ENCODE measurements around the gene MID1. TPM values are rescaled to one million over a fixed set of nuclear protein-coding genes. Genes with fewer than 3 reads are reported as not detected.

The MID1 gene
- total RNA-seq, 2 experiments from 2014 or later: 0.95 to 1.2 TPM

- DNase-seq: no peak
- Mint-ChIP-seq H3K36me3 (ENCODE audit: low read depth) (no peaks in the 10 kb centered on the region), H3K4me3 (no peak overlapping the region), H3K9me3 (no peaks in the 10 kb centered on the region), H3K4me1 (ENCODE audit: low read depth) (no peaks in the 10 kb centered on the region), H3K27ac (no peak overlapping the region), H3K27me3 (ENCODE audit: low read depth) (no peaks in the 10 kb centered on the region)
- CTCF ChIA-PET: no interaction called here
- intact Hi-C loops (cut with micrococcal nuclease): no loop called here
Measured at GRCh38 chrX:10415306-10416001, 204.9 kb downstream of the MID1 start.

- no peaks in the 10 kb centered on the region for H3K4me1 Mint-ChIP-seq (ENCODE audit: low read depth)
- intact Hi-C loops (cut with micrococcal nuclease): no loop called here
- H3K36me3 Mint-ChIP-seq (ENCODE audit: low read depth): no peaks in the 10 kb centered on the region
- DNase-seq: no peak
- no peak overlapping the region for H3K27ac Mint-ChIP-seq
- H3K4me3 Mint-ChIP-seq: no peak overlapping the region
- H3K27me3 Mint-ChIP-seq (ENCODE audit: low read depth): no peaks in the 10 kb centered on the region
- CTCF ChIA-PET: no interaction called here
- no peaks in the 10 kb centered on the region for H3K9me3 Mint-ChIP-seq
Measured at GRCh38 chrX:10414862-10415261, 205.5 kb downstream of the MID1 start.

DNA sequence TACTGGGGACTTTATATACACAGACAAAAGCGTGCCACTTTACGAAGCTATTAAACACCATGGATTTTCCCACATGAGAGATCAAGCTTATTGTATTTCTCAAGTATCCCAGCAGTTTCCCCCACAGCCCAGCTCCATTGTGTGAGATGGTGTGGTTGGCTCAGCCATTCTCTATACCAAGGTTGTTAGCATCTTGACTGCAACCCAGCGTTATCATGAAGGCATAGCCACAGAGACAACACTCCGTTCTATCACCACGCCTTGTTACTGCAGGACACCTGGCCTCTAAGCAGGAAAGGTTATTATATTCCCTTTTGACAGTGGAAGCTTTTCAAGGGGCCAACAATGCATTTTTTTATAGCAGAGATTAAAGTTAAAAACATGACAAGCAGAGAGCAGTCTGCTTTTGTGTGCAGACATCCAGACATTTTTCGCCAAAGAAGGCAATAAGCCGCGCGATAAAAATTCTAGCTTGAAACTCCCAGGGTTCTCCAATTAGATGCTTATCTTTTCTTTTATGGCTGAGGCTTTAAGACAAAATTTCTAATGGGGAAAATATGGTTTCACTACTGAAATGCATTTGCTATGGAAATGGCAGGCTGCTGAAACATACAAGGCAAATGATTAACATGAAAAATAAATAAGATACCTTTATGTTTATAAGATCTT is 206.1 kb downstream of the MID1 start:
- no peak for DNase-seq
- no peaks in the 10 kb centered on the region for H3K4me1 Mint-ChIP-seq (ENCODE audit: low read depth)
- H3K27ac Mint-ChIP-seq: no peak overlapping the region
- no peaks in the 10 kb centered on the region for H3K36me3 Mint-ChIP-seq (ENCODE audit: low read depth)
- H3K27me3 Mint-ChIP-seq (ENCODE audit: low read depth): no peaks in the 10 kb centered on the region
- intact Hi-C loops (cut with micrococcal nuclease): no loop called here
- CTCF ChIA-PET: no interaction called here
- H3K9me3 Mint-ChIP-seq: no peaks in the 10 kb centered on the region
- H3K4me3 Mint-ChIP-seq: no peak overlapping the region

DNA sequence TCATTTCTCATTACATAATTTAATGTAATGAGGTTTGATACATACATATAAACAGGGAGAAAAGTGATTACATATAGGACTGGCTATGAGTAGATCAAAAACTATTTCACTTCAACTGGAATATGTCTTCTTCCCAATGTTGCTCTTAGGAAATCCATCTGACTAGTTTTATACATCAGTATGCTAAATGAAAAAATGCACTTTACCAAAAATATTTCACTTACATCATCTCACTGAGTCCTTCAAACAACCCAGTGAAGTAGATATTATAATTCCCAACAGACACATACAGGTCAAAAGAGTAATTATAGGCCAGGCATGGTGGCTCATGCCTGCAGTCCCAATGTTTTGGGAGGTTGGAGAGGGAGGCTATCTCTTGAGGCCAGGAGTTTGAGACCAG is 215.9 kb downstream of the MID1 start:
- CTCF ChIA-PET: no interaction called here
- intact Hi-C loops (cut with micrococcal nuclease): no loop called here

GRCh38 chrX:10401239-10401638 is 219.1 kb downstream of the MID1 start:
- Mint-ChIP-seq H3K27ac (no peak overlapping the region), H3K9me3 (no peaks in the 10 kb centered on the region), H3K36me3 (ENCODE audit: low read depth) (no peaks in the 10 kb centered on the region), H3K4me3 (no peak overlapping the region), H3K4me1 (ENCODE audit: low read depth) (no peaks in the 10 kb centered on the region), H3K27me3 (ENCODE audit: low read depth) (no peaks in the 10 kb centered on the region)
- intact Hi-C loops (cut with micrococcal nuclease): no loop called here
- CTCF ChIA-PET: no interaction called here
- no peak for DNase-seq

More for the DNA sequence above, 215.9 kb downstream of the MID1 start:
- Mint-ChIP-seq H3K4me1 (ENCODE audit: low read depth) (no peaks in the 10 kb centered on the region), H3K27me3 (ENCODE audit: low read depth) (no peaks in the 10 kb centered on the region), H3K27ac (no peak overlapping the region), H3K36me3 (ENCODE audit: low read depth) (no peaks in the 10 kb centered on the region), H3K4me3 (no peak overlapping the region), H3K9me3 (no peaks in the 10 kb centered on the region)
- no peak for DNase-seq

DNA sequence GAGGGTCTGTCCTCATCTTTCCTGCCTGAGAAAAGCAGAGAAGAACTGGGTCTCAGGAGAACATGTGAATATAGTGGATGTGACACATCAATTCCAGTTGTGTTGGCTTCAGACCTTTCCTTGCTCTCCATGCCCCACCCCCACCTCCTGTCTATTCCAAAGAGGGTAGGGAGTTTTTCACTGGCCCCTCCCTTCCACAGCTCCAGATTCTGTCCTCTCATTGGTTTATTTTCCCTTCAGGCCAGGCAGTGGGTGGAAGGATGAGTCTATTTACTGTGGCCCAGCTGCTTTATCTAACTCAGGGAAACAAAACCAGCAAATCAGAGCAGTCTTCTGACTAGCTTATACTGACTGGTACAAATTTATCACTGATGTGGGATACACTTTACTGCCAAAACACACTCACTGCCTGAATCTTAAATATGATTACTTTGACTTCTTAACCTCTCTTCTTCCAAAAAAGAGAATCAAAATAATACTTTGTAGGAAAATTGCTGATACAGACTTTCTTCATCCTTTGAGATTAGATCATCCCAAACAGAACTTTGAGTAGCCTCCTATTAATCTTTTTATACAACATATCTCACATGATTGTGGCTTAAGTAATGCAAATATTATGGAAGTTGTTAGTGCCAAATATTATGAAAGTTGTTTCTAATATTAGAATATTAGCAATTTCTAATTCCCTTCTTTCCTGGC is 221.2 kb downstream of the MID1 start:
- Mint-ChIP-seq H3K36me3 (ENCODE audit: low read depth) (no peaks in the 10 kb centered on the region), H3K27me3 (ENCODE audit: low read depth) (no peaks in the 10 kb centered on the region), H3K27ac (no peak overlapping the region), H3K4me3 (no peak overlapping the region), H3K9me3 (peaks cover 2% of the 10 kb centered on the region), H3K4me1 (ENCODE audit: low read depth) (no peaks in the 10 kb centered on the region)
- DNase-seq: no peak
- CTCF ChIA-PET: no interaction called here
- intact Hi-C loops (cut with micrococcal nuclease): no loop called here

GRCh38 chrX:10398215-10398614 is 222.2 kb downstream of the MID1 start:
- intact Hi-C loops (cut with micrococcal nuclease): no loop called here
- DNase-seq: no peak
- no peak overlapping the region for H3K4me3 Mint-ChIP-seq
- H3K27ac Mint-ChIP-seq: no peak overlapping the region
- peaks cover 2% of the 10 kb centered on the region for H3K9me3 Mint-ChIP-seq
- CTCF ChIA-PET: no interaction called here
- no peaks in the 10 kb centered on the region for H3K36me3 Mint-ChIP-seq (ENCODE audit: low read depth)
- H3K4me1 Mint-ChIP-seq (ENCODE audit: low read depth): no peaks in the 10 kb centered on the region
- H3K27me3 Mint-ChIP-seq (ENCODE audit: low read depth): no peaks in the 10 kb centered on the region

DNA sequence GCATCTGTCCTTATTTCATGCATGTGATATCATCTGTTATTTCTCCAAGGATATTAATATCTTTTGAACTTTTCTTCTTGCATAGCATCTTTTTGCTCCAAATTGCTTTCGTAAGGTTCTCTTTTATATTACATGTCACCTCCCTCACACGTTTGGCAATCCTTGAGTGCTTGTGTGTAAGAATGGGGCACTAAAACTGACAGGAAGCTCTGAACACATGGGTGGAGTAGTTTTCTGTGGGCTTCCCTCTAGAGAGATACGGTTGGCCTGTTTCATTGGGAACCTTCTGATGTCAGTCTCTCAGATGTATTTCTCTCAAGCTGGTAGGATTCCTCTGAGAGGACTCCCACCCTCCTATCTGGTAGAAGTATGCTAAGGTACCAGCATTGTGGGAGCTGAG is 223.0 kb downstream of the MID1 start:
- H3K4me1 Mint-ChIP-seq (ENCODE audit: low read depth): no peaks in the 10 kb centered on the region
- intact Hi-C loops (cut with micrococcal nuclease): no loop called here
- H3K27me3 Mint-ChIP-seq (ENCODE audit: low read depth): no peaks in the 10 kb centered on the region
- peaks cover 2% of the 10 kb centered on the region for H3K9me3 Mint-ChIP-seq
- DNase-seq: no peak
- no peaks in the 10 kb centered on the region for H3K36me3 Mint-ChIP-seq (ENCODE audit: low read depth)
- H3K4me3 Mint-ChIP-seq: no peak overlapping the region
- no peak overlapping the region for H3K27ac Mint-ChIP-seq
- CTCF ChIA-PET: no interaction called here

DNA sequence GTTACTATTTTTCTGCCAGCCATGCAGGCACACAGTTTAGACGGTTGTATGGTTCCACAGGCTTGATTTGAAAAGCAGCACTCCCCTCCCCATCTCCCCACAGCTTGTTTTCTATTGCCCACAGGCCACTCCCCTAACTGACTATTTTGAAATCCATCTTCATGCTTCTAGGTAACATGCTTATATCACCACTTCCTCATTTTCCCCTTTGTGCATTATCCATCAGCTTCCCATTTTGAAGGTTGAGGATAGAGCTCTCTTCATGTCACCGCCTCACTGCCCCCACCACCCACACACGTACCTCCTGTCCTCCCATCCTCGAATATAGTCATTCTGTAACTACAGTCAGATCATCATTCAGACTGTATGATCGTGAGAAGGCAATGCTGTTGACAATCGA is 224.7 kb downstream of the MID1 start:
- DNase-seq: no peak
- Mint-ChIP-seq H3K9me3 (peaks cover 2% of the 10 kb centered on the region), H3K27ac (no peak overlapping the region), H3K4me1 (ENCODE audit: low read depth) (no peaks in the 10 kb centered on the region), H3K36me3 (ENCODE audit: low read depth) (no peaks in the 10 kb centered on the region), H3K4me3 (no peak overlapping the region), H3K27me3 (ENCODE audit: low read depth) (no peaks in the 10 kb centered on the region)
- intact Hi-C loops (cut with micrococcal nuclease): no loop called here
- CTCF ChIA-PET: no interaction called here

All from activated naive CD4-positive, alpha-beta T cell treated with anti-CD3 and anti-CD28 coated beads for 36 hours (primary cell).